Spleen (tissue), 11 donors: Measurements from ENCODE around the gene SHISA6. TPM values are rescaled to one million over a fixed set of nuclear protein-coding genes. Genes with fewer than 3 reads are reported as not detected.

Source experiments
- DNase-seq: peaks from one replicate; pipeline ENCODE4 v3.0.0-alpha.2; 2020
- H3K27ac ChIP-seq, 8 donors: fragments of 200-600 bp; sonication (generic) in 7 of 8; 1 replicate in 4 of 8; 2 replicates in 4 of 8; pipeline versions ENCODE4 v1.5.0 to v1.8.0; 2016 to 2021; ENCODE audit warnings: inconsistent platforms in 4 of 8, mild to moderate bottlenecking in 4 of 8, moderate library complexity in 1 of 8
- H3K27me3 ChIP-seq, 7 donors: fragments of 200-600 bp; sonication (generic) in 6 of 7; replicated peaks in 1 of 7; 1 replicate in 4 of 7; 2 replicates in 3 of 7; pipeline versions ENCODE4 v1.5.0 to v1.8.0; 2016 to 2021; ENCODE audit warnings: inconsistent platforms in 3 of 7, mild to moderate bottlenecking in 1 of 7
- H3K36me3 ChIP-seq, 6 donors: fragments of 200-600 bp; sonication (generic) in 5 of 6; 1 replicate in 4 of 6; 2 replicates in 2 of 6; pipeline versions ENCODE4 v1.5.0 to v1.8.0; 2016 to 2021; ENCODE audit warnings: inconsistent platforms in 2 of 6
- H3K4me1 ChIP-seq, 6 donors: fragments of 200-600 bp; sonication (generic) in 5 of 6; 1 replicate in 3 of 6; 2 replicates in 3 of 6; pipeline versions ENCODE4 v1.5.0 to v1.8.0; 2016 to 2021; ENCODE audit warnings: inconsistent platforms in 3 of 6
- H3K4me3 ChIP-seq, 8 donors: fragments of 200-600 bp; sonication (generic) in 7 of 8; 1 replicate in 4 of 8; 2 replicates in 4 of 8; pipeline versions ENCODE4 v1.5.0 to v1.8.0; 2016 to 2021; ENCODE audit warnings: inconsistent platforms in 4 of 8, mild to moderate bottlenecking in 4 of 8, moderate library complexity in 2 of 8
- H3K9me3 ChIP-seq, 8 donors: fragments of 200-600 bp; sonication (generic) in 7 of 8; 1 replicate in 4 of 8; 2 replicates in 4 of 8; pipeline versions ENCODE4 v1.5.0 to v1.8.0; 2016 to 2021; ENCODE audit warnings: inconsistent platforms in 4 of 8
- POLR2A ChIP-seq, 3 donors: fragments of 450-650 bp; IDR thresholded peaks; one replicate each; pipeline ENCODE4 v1.5.1; 2017; ENCODE audit warnings: antibody characterized with exemption in 3 of 3, mild to moderate bottlenecking in 1 of 3
- POLR2AphosphoS5 ChIP-seq, 3 donors: sonication (generic); formaldehyde crosslinking; IDR thresholded peaks; one replicate each; pipeline ENCODE4 v1.5.1; 2017; ENCODE audit warnings: antibody characterized with exemption in 3 of 3
- WGBS, 5 donors: extraction: QIAGEN DNeasy Blood & Tissue Kit in 3 of 5; methylation state at CpG; one replicate each; pipeline versions ENCODE4 v1.1.5 to v1.1.7; 2013 to 2018; 5-methylcytosine and 5-hydroxymethylcytosine counted together
- intact Hi-C: fragments of 100-400 bp; cut with DNase I; formaldehyde crosslinking; loops from one replicate; pipeline ENCODE4 v1.15.0; 2023; ENCODE audit warnings: low total_unique reads
- polyA plus RNA-seq, 3 donors: library from polyadenylated mRNA; stranded (reverse); fragments of 200-250 nt; gene quantifications; one replicate each; pipeline ENCODE4 v1.2.1, GENCODE V29; 2013
- total RNA-seq, 7 donors: library from RNA; depleted of rRNA in 3 of 7; stranded (reverse); fragments of >200 nt in 3 of 7; fragmentation: NEBNext Ultra II Directional in 4 of 7; extraction: Animal tissue kit (Norgen Biotek cat#: 25700) in 4 of 7; gene quantifications; one replicate each; pipeline versions ENCODE4 v1.1.0 to v1.2.1, GENCODE V29; 2016 to 2021
- TF ChIP-seq, protein P1 (sequence below), 11 experiments: fragments of 200-600 bp in 7 of 11; fragments of 450-650 bp in 4 of 11; sonication (generic) in 4 of 11; IDR thresholded peaks in 8 of 11; conservative IDR thresholded peaks in 3 of 11; 1 replicate in 7 of 11; 2 replicates in 4 of 11; pipeline versions ENCODE4 v1.4.0 to v1.8.0; 2016 to 2021; ENCODE audit warnings: antibody characterized with exemption in 11 of 11, inconsistent platforms in 4 of 11, mild to moderate bottlenecking in 1 of 11
- donor health status: healthy with polysubstance abuse.
- donor health status: DM: no; HTN: no; CAD: no; lungs with moderate emphysema.
- donor health status: DM: no; HTN: no; CAD: no.
- donor health status: Bipolar disorder and iron deficiency.
- donor health status: healthy.
- donor health status: DM: no; HTN: no; CAD: no.
- donor health status: DM: yes; HTN: yes; CAD: no.

The SHISA6 gene
- total and polyA plus RNA-seq, 10 donors: under 0.01 to 0.35 (median 0.10) TPM; not detected in 3

DNA sequence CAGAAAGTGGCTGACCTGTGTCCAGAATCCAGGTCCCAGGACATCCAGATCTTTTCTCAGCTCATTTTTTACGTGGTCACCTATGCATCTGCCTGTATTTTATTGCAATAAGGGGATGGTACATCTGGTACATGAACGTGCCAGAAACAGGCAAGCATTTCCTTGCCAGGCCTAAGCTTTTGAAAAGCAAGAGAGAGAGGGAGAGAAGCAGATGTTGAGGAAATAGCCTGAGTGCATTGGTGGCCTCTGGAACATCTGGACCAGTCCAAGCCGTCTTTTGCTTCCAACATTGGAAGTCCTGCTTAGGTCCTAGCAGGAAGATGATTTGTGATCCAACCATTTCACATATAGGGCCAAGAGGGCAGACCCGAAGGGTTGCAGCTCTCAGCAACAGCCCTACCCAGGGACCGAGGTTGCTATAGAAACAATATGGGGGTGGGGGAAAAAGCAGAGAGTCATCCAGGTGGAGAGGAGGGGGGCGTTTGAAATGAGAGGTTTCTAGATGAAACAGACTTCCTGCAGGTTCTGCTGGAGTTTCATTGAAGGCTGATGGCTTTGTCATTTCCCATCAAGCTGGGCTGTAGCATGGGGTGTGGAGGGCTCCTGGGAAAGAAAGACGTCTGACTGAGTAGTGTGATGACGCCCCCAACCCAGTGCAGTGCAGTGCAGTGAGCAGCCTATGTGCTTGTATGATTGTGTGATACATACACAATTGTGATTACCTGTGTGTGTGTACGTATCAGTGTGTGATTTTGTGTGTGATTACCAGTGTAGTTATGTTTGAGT lies 61.6 kb downstream of the SHISA6 start:
- no peak for DNase-seq
- no peaks in the 10 kb centered on the region for H3K4me1 ChIP-seq
- peaks cover 0 to 12% (median 0%) of the 10 kb centered on the region in 8 donors for H3K9me3 ChIP-seq
- no peaks in the 10 kb centered on the region for H3K36me3 ChIP-seq
- WGBS, 5 donors: 65 to 76% (median 74%) methylated on average over 9 of the region's 9 CpGs
- TF ChIP-seq POLR2AphosphoS5 (IDR thresholded peaks at IDR 0.05) (no peak), POLR2A (IDR thresholded peaks at IDR 0.05) (no peak)
- TF ChIP-seq, protein P1, sequence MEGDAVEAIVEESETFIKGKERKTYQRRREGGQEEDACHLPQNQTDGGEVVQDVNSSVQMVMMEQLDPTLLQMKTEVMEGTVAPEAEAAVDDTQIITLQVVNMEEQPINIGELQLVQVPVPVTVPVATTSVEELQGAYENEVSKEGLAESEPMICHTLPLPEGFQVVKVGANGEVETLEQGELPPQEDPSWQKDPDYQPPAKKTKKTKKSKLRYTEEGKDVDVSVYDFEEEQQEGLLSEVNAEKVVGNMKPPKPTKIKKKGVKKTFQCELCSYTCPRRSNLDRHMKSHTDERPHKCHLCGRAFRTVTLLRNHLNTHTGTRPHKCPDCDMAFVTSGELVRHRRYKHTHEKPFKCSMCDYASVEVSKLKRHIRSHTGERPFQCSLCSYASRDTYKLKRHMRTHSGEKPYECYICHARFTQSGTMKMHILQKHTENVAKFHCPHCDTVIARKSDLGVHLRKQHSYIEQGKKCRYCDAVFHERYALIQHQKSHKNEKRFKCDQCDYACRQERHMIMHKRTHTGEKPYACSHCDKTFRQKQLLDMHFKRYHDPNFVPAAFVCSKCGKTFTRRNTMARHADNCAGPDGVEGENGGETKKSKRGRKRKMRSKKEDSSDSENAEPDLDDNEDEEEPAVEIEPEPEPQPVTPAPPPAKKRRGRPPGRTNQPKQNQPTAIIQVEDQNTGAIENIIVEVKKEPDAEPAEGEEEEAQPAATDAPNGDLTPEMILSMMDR (IDR thresholded peaks at IDR 0.05 in 8 of 11, conservative IDR thresholded peaks at IDR 0.05 in 3 of 11): no peak
- H3K4me3 ChIP-seq: no peak overlapping the region
- intact Hi-C loops: no loop called here
- peaks cover 0 to 5% (median 0%) of the 10 kb centered on the region in 7 donors for H3K27me3 ChIP-seq
- H3K27ac ChIP-seq: no peak overlapping the region

DNA sequence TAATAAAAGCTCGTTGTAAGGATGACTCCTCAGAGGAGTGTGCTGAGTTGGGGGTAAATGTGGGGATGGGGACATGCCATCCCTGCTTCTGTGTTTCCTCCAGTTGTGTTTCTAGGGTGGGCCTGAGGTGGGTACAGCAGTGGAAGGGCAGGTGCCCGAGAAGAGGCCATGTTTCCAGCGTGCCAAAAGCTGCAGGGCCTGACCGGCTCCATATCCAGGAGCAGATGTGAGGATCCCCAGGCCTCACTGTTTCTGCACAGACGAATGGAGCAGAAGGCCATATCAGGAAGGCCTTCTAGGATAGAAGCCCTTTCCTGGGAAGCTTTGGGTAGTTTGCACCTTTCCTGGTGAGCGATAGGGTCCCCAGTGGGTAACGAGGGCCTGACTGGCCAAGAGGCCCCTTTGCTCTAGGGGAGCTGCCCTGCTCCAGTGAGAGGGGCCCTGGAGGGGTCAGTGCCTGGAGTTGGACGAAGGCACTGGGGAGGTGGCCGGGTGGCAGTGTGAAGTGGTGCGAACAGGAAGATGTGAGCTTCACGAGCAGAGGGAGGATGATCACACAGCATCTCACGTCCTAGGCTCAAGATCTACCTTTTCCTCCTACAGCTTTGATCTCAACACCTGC lies 62.9 kb downstream of the SHISA6 start:
- DNase-seq: no peak
- H3K4me3 ChIP-seq: no peak overlapping the region
- no peaks in the 10 kb centered on the region for H3K4me1 ChIP-seq
- intact Hi-C loops: no loop called here
- peaks cover 0 to 5% (median 0%) of the 10 kb centered on the region in 7 donors for H3K27me3 ChIP-seq
- 76 to 87% (median 86%) methylated on average over 12 of the region's 12 CpGs for WGBS, 5 donors
- peaks cover 0 to 12% (median 0%) of the 10 kb centered on the region in 8 donors for H3K9me3 ChIP-seq
- no peak overlapping the region for H3K27ac ChIP-seq
- no peak for TF ChIP-seq POLR2A (IDR thresholded peaks at IDR 0.05)
- TF ChIP-seq, protein P1 (IDR thresholded peaks at IDR 0.05 in 8 of 11, conservative IDR thresholded peaks at IDR 0.05 in 3 of 11): no peak
- H3K36me3 ChIP-seq: no peaks in the 10 kb centered on the region

DNA sequence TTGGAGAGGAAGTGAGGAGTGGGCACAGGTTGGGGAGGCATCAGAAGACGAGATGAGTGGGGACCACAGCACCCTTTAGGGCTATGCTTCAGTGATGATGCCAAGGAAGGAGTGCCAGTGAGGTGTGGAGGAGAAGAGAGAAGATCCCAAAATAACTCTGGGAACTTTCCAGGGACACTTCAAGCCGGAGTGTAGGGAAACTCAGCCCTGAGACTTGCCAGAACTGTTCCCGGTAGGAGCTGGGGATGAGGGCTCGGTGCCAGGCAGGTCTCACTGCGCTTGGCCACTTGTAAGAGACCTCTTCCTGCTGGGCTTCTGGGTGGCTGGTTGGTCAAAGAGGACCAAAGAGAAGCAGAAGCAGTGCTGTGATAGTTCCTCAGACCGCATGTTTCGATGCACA lies 63.6 kb downstream of the SHISA6 start:
- no peak overlapping the region for H3K4me3 ChIP-seq
- H3K36me3 ChIP-seq: no peaks in the 10 kb centered on the region
- H3K27me3 ChIP-seq: peaks cover 0 to 5% (median 0%) of the 10 kb centered on the region in 7 donors
- H3K27ac ChIP-seq: no peak overlapping the region
- peaks cover 0 to 12% (median 0%) of the 10 kb centered on the region in 8 donors for H3K9me3 ChIP-seq
- no peaks in the 10 kb centered on the region for H3K4me1 ChIP-seq
- no peak for DNase-seq
- 79 to 88% (median 83%) methylated on average over 7 of the region's 7 CpGs for WGBS, 5 donors
- no peak for TF ChIP-seq POLR2AphosphoS5 (IDR thresholded peaks at IDR 0.05)
- TF ChIP-seq, protein P1 (IDR thresholded peaks at IDR 0.05 in 8 of 11, conservative IDR thresholded peaks at IDR 0.05 in 3 of 11): no peak
- TF ChIP-seq POLR2A (IDR thresholded peaks at IDR 0.05): no peak
- intact Hi-C loops: no loop called here

DNA sequence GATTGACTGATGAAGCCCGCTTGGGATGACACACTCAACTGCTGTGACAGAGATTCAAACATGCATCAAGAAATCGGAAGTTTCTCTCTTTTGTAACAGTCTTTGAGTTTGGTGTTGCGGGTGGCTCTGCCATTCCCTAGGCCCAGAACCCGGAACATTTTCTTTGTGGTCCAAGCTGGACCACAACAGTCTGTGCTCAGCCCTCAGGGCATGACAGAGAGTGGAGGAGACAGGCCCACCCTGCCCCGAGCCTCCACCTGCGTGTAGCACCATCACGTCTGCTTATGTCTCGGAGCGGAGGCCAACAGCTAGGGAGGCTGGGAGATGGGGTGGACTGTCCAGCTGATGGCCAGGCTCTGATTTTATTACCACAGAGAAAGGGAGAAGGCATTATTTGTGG lies 64.5 kb downstream of the SHISA6 start:
- intact Hi-C loops: no loop called here
- peaks cover 0 to 19% (median 0%) of the 10 kb centered on the region in 8 donors for H3K9me3 ChIP-seq
- H3K27me3 ChIP-seq: peaks cover 0 to 5% (median 0%) of the 10 kb centered on the region in 7 donors
- no peak overlapping the region for H3K27ac ChIP-seq
- no peak for TF ChIP-seq POLR2A (IDR thresholded peaks at IDR 0.05)
- TF ChIP-seq POLR2AphosphoS5 (IDR thresholded peaks at IDR 0.05): no peak
- TF ChIP-seq, protein P1 (IDR thresholded peaks at IDR 0.05 in 8 of 11, conservative IDR thresholded peaks at IDR 0.05 in 3 of 11): no peak
- WGBS, 5 donors: 92 to 94% (median 94%) methylated on average over 9 of the region's 9 CpGs
- no peak for DNase-seq
- H3K4me1 ChIP-seq: no peaks in the 10 kb centered on the region
- no peaks in the 10 kb centered on the region for H3K36me3 ChIP-seq
- H3K4me3 ChIP-seq: no peak overlapping the region
